Astrocyte (in vitro differentiated cells and primary cell): Measurements from ENCODE around the gene RNF167.

Experiments used
- CTCF ChIP-seq: IDR thresholded peaks from 2 replicates; pipeline ENCODE4 v1.5.1; 2011; ENCODE audit warnings: low read depth, mild to moderate bottlenecking, inconsistent platforms, low read length, moderate library complexity; ENCODE audit not compliant: insufficient read depth
- EZH2 ChIP-seq: IDR thresholded peaks from 2 replicates; pipeline ENCODE4 v1.6.1; 2012; ENCODE audit warnings: mild to moderate bottlenecking, low read length, inconsistent platforms; ENCODE audit not compliant: insufficient read depth

- TF ChIP-seq CTCF (no peak), EZH2 (peak; percentile 73)
These were observed 39.6 kb upstream of the RNF167 start for GRCh38 chr17:4900231-4901107.
